NCI-H2196 treated with DMSO at 0.1 percent for 48 hours (cell line): ENCODE measurements around the gene TRAF3.
"Not testable (repeated sequence)": the region's sequence is repeated elsewhere in the genome, so short reads cannot be mapped to it uniquely, and the experiment has no call there.

Experiments used
- DNase-seq: peaks from one replicate; lab custom pipeline; 2025; ENCODE audit not compliant: unreplicated experiment; lab: John Stamatoyannopoulos, UW

Gene TRAF3

GRCh38 chr14:102859911-102860310, 82.7 kb downstream of the TRAF3 start:
- no peak for DNase-seq

GRCh38 chr14:102862154-102862773, 85.0 kb downstream of the TRAF3 start:
- DNase-seq, result no peak

- no peak for DNase-seq
These were observed 86.1 kb downstream of the TRAF3 start for GRCh38 chr14:102863381-102863780.

GRCh38 chr14:102865916-102866315, 88.7 kb downstream of the TRAF3 start:
- not testable (repeated sequence) for DNase-seq

- no peak for DNase-seq
These were observed 89.9 kb downstream of the TRAF3 start for GRCh38 chr14:102866982-102867761.

- no peak for DNase-seq
These were observed 90.8 kb downstream of the TRAF3 start for GRCh38 chr14:102867826-102868580.

- no peak for DNase-seq
These were observed 91.8 kb downstream of the TRAF3 start for GRCh38 chr14:102868956-102869547.

- no peak for DNase-seq
These were observed 93.0 kb downstream of the TRAF3 start for GRCh38 chr14:102870246-102870645.

- DNase-seq, result no peak
These were observed 94.0 kb downstream of the TRAF3 start for GRCh38 chr14:102870994-102871831.

- DNase-seq, result no peak
These were observed 94.8 kb downstream of the TRAF3 start for GRCh38 chr14:102872020-102872419.

GRCh38 chr14:102873131-102873530, 95.9 kb downstream of the TRAF3 start:
- DNase-seq, result no peak

GRCh38 chr14:102873546-102874061, 96.4 kb downstream of the TRAF3 start:
- no peak for DNase-seq

- DNase-seq, result no peak
These were observed 98.4 kb downstream of the TRAF3 start for GRCh38 chr14:102875652-102876051.

- not testable (repeated sequence) for DNase-seq
These were observed 100.3 kb downstream of the TRAF3 start for GRCh38 chr14:102877511-102877910.

GRCh38 chr14:102878174-102878969, 101.1 kb downstream of the TRAF3 start:
- no peak for DNase-seq

- no peak for DNase-seq
These were observed 101.8 kb downstream of the TRAF3 start for GRCh38 chr14:102878970-102879460.

GRCh38 chr14:102882226-102882906, 105.1 kb downstream of the TRAF3 start:
- no peak for DNase-seq

GRCh38 chr14:102883089-102883541, 105.9 kb downstream of the TRAF3 start:
- no peak for DNase-seq

- no peak for DNase-seq
These were observed 106.3 kb downstream of the TRAF3 start for GRCh38 chr14:102883554-102883953.
